ENCODE data around the gene HDAC5. TPM values are rescaled to one million over a fixed set of nuclear protein-coding genes. Genes with fewer than 3 reads are reported as not detected.

The HDAC5 gene
- total and polyA plus RNA-seq, 3 donors from 2014 or later = 43.3 to 141 (median 94.1) TPM

- H3K27me3 ChIP-seq = no peaks in the 10 kb centered on the region
- peaks cover 92% of the 10 kb centered on the region for H3K4me1 ChIP-seq
- intact Hi-C loops (cut with DNase I; ENCODE audit: low total_unique reads) = loop anchor here (10.0 kb wide), 1 partner anchor 47 kb away; the partner anchor contains the start of gene LSM12
- no peak for DNase-seq
- WGBS, 2 donors = 53 to 69% methylated on average over 3 of the region's 3 CpGs
- H3K27ac ChIP-seq = peak overlapping the region; percentile 75 to 91
- no peaks in the 10 kb centered on the region for H3K36me3 ChIP-seq (ENCODE audit: low read depth, missing control alignments)
- no peak overlapping the region for H3K4me3 ChIP-seq
- TF ChIP-seq POLR2A (IDR thresholded peaks at IDR 0.05) = no peak
- TF ChIP-seq CTCF (IDR thresholded peaks at IDR 0.05) = no peak
- H3K9me3 ChIP-seq = no peaks in the 10 kb centered on the region
Observed at GRCh38 chr17:44111777-44112176, 11.7 kb downstream of the HDAC5 start.

- 14 to 41% methylated on average over 11 to 27 of the region's 28 CpGs for WGBS, 2 donors
- peak; percentile 98 for DNase-seq
- peak overlapping the region; percentile 75 to 91 for H3K27ac ChIP-seq
- no peaks in the 10 kb centered on the region for H3K27me3 ChIP-seq
- peak overlapping the region; percentile 31 to 49 for H3K4me3 ChIP-seq
- TF ChIP-seq POLR2A (IDR thresholded peaks at IDR 0.05) (peak; percentile 51), CTCF (IDR thresholded peaks at IDR 0.05) (peak in 1 of 3 experiments; percentile 23)
- peaks cover 93% of the 10 kb centered on the region for H3K4me1 ChIP-seq
- no peaks in the 10 kb centered on the region for H3K9me3 ChIP-seq
- no peaks in the 10 kb centered on the region for H3K36me3 ChIP-seq (ENCODE audit: low read depth, missing control alignments)
- intact Hi-C loops (cut with DNase I; ENCODE audit: low total_unique reads) = loop anchor here (10.0 kb wide), 1 partner anchor 46 kb away; the partner anchor contains the start of gene LSM12
Observed at GRCh38 chr17:44110823-44111633, 12.4 kb downstream of the HDAC5 start.

DNA sequence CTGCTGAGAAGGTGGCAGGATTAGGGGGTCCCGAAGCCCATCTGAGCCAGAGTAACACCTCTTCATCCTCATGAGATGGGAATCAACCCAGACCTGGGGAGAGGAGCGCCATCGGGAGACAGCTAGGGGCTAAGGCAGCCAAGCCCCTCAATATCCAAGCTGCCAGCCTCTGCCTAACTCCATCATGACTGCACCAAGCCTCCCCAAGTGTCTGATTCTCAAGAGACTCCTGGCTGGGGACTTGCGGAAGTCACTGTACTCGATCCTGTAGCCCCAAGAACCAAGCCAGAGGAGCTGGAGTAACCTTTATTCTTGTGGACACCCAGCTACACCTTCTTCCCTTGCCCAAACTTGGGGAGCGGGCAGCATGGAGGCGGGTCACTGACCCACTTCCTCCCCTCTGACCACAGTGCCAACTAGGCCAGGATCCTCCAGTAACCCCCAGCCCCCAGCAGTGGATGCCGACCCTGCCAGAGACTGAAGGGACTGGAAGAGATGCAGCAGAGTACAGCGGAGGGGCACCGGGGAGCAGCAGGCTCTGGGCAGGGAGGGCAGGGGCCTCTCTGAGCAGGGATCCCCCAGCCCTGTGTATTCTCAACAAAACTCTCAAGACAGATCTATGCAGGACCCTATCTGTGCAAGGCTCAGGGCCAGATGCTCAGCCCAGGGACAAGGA lies 13.3 kb downstream of the HDAC5 start:
- intact Hi-C loops (cut with DNase I; ENCODE audit: low total_unique reads) = loop anchor here (10.0 kb wide), 1 partner anchor 45 kb away; the partner anchor contains the start of gene LSM12
- Histone ChIP-seq H3K36me3 (ENCODE audit: low read depth, missing control alignments) (no peaks in the 10 kb centered on the region), H3K27ac (peak overlapping the region; percentile 28 to 91), H3K4me3 (peak overlapping the region in 1 of 2 donors; percentile 49), H3K27me3 (no peaks in the 10 kb centered on the region), H3K9me3 (no peaks in the 10 kb centered on the region), H3K4me1 (peaks cover 84% of the 10 kb centered on the region)
- TF ChIP-seq CTCF (IDR thresholded peaks at IDR 0.05) = no peak
- no peak for TF ChIP-seq POLR2A (IDR thresholded peaks at IDR 0.05)
- no peak for DNase-seq
- WGBS, 2 donors = 61 to 64% methylated on average over 9 to 10 of the region's 10 CpGs

DNA sequence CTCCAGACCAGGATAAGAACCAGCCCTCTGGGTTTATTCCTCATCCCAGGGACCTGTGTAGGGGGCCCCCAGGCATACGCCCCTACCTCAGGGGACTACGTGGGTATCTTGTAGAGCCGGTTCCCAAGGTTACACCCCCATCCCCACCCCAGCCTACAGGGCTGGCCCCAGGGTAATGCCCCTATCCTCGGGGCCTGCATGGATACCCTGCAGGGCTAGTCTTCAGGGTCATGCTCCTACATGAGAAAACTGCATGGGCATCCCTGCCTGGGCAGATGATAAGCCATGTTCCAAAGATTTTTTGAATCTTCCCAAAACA lies 14.2 kb downstream of the HDAC5 start:
- Histone ChIP-seq H3K27ac (peak overlapping the region; percentile 28 to 91), H3K4me3 (no peak overlapping the region), H3K27me3 (no peaks in the 10 kb centered on the region), H3K9me3 (no peaks in the 10 kb centered on the region), H3K4me1 (peaks cover 75% of the 10 kb centered on the region), H3K36me3 (ENCODE audit: low read depth, missing control alignments) (no peaks in the 10 kb centered on the region)
- DNase-seq = no peak
- intact Hi-C loops (cut with DNase I; ENCODE audit: low total_unique reads) = no loop called here
- TF ChIP-seq POLR2A (IDR thresholded peaks at IDR 0.05) (no peak), CTCF (IDR thresholded peaks at IDR 0.05) (no peak)
- WGBS, 2 donors = 46 to 69% methylated on average over 4 of the region's 4 CpGs
